Measurements from ENCODE around the gene TMEM184C.

TMEM184C gene

DNA sequence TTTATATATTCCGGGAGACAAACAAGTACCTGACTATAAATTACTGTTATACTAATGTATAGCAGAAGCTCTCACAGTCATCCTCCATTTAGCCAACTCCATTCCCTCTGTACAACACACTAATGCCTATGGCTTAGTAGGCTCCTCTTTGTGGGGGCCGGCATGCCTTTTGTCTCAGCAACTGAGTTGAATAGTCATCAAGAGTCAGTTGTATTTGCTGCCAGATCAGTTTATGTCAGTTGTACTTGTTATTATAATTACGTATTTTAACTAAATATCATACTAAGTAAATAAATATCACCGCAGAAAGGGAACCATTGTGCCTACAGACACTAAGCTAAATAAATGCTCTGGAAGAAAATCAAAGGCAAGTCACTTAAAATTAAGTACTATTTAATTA is 56.9 kb downstream of the TMEM184C start:
- DNase-seq = no peak

GRCh38 chr4:147674496-147674895 is 57.3 kb downstream of the TMEM184C start:
- no peak for DNase-seq

DNA sequence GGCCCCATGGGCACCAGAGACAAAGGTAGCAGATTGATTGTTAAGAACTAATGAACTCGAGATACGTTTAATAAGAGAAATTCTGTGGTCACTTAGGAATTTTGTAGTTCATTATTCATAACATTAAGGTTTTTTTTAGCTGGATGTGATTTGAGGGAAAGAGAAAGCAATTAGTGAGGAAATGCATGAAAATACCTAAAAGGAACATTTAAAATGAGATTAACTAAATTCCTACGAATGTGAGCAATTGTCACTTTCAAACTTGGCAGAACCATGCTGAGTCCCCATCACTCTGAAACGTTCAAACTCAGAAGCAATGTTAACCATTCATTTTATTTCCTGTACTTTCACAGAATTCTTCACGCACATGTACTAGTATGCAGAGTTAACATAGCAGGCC is 60.9 kb downstream of the TMEM184C start:
- no peak for DNase-seq

- DNase-seq = no peak
These were observed 61.8 kb downstream of the TMEM184C start for GRCh38 chr4:147678796-147679549.

GRCh38 chr4:147682755-147683154 is 65.6 kb downstream of the TMEM184C start:
- no peak for DNase-seq

DNA sequence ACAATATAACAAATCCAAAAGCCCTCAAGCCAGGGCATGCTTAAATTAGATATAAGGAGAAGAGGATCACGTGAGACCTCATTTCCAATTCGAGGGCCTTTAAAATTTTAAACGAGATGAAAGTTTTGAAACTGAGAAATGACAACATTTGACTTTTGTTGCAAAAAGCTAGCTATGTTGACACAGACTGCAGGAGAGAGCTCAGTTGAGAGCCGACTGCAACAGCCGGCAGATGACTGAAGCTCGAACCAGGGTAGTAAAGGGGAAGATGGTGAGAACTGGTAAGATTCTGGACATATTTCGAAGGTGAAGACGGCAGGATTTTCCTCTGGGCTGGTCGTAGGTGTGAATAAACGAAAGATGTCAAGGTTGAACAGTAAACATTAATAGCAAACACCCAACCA is 66.0 kb downstream of the TMEM184C start:
- DNase-seq = no peak

DNA sequence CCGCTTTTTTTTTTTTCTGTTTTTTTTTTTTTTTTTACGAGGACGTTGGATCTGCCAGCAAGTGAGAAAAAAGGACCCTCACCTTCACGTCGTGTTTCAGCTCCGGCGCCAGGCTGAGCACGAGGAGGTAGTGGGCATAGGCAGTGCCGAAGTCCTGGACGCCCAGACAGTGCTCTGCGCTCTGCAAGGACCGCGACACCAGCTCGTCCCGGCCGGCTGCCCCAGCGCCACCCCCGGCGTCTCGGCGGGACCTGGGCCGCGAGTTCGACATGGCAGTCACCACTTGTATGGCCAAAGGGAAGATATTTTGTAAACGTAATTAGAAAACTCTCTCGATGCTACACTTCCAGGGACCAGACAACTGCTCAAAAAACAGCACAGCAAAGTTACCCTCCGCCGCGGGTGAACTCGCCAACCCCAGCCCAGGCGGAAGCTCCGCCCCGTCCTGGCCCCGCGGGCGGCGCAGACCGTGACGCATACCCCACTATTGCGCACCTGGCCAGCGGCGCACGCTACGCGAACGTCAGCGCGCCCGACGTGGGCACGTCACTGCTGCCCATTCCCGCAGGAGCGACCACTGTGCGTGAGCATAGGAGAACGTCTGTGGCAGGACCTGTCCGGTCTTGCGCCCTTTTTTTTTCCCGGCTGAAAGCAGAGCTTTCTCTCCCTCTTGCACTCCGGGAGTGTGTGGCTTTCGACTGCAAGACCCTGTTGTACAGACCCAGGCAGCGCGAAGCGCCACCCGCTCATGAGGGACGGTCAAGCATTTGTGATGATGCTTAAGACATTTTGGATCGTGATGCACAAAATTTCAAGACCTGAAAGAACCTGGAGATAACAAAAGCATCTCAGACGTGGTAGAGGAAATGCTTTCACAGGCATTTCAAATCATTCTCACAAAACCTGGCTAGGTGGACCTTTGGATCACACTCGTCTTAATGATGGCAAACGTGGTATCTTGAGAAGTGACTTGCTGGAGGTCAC is 66.8 kb downstream of the TMEM184C start, which contains the start of gene PRMT9:
PRMT9 (minus strand) TSS at position 447 of the 984 bp plus-strand sequence; CDS start at position 271, 176 bp downstream.
- peak; percentile 15 for DNase-seq

DNA sequence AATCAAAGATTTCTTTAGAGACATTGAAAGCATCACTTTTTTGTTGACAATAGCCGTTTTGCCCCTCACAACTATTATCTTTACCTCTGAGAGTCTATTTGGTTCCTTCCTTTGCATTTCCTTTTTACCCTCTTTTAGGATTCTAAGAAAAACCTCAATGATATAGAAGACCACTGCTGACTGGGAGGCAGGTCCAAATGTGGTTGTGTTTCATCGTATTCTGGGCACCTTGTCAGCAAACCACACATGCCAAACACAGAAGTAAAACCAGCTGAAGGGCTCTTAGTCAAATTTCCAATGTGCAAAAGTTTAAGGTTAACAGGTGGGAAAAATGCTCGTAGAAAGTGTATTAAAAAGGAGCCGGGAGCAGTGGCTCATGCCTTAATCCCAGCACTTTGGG is 71.9 kb downstream of the TMEM184C start:
- no peak for DNase-seq

DNA sequence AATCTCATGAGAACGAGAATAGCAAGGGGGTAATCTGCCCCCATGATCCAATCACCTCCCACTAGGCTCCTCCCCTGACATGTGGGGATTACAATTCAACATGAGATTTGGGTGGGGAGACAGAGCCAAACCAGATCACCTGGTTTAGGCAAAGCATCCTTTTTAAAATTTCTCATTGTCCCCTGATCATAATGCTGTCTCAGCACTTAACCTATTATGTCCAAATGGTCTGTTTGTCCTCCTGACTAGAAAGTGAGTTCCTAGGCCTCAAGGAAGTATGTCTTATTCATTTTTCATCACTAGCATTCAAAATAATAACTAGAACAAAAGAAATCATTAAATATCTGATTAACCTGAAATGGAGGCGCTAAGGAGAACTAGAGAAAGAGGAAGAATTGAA is 74.6 kb downstream of the TMEM184C start:
- DNase-seq = no peak

GRCh38 chr4:147693218-147693617 is 76.0 kb downstream of the TMEM184C start:
- no peak for DNase-seq

- no peak for DNase-seq
These were observed 79.7 kb downstream of the TMEM184C start for GRCh38 chr4:147696866-147697265.

- no peak for DNase-seq
These were observed 87.6 kb downstream of the TMEM184C start for GRCh38 chr4:147704846-147705245.

- DNase-seq = no peak
These were observed 90.9 kb downstream of the TMEM184C start for GRCh38 chr4:147707892-147708672.

DNA sequence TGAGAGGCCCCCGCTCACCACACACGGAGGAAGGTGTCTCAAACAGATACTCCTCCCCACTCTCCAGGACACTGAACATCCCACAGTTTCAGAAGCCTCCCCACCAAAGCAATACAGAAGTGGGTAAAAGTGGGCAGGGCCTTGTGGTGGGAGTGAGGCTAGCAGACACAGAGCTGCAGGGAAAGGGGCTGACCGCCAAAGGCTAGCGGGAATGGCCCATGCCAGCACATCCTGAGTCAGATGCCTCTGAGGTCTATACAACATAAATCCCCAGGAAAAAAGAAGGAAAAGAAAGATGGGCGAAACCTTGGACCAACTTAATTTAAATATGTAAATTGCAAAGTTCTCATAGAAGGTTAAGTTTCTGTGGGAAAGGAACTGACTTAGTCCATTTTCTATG is 92.8 kb downstream of the TMEM184C start:
- DNase-seq = no peak

- no peak for DNase-seq
These were observed 97.6 kb downstream of the TMEM184C start for GRCh38 chr4:147714575-147715401.

GRCh38 chr4:147717878-147718277 is 100.7 kb downstream of the TMEM184C start:
- no peak for DNase-seq
